ENCODE data around the gene GNG8. TPM values are rescaled to one million over a fixed set of nuclear protein-coding genes. Genes with fewer than 3 reads are reported as not detected.

Gene GNG8
- total and polyA plus RNA-seq, 12 donors = 1.9 to 5.9 TPM; not detected in 10

- no peak for TF ChIP-seq CTCF (IDR thresholded peaks at IDR 0.05)
- H3K4me3 ChIP-seq = no peak overlapping the region
- DNase-seq = no peak
- no peak overlapping the region for H3K27ac ChIP-seq
- intact Hi-C loops (cut with DNase I) = no loop called here
- no peaks in the 10 kb centered on the region for H3K4me1 ChIP-seq
- H3K9me3 ChIP-seq = no peaks in the 10 kb centered on the region
- H3K27me3 ChIP-seq = no peaks in the 10 kb centered on the region
- no peak for ATAC-seq
- peaks cover 0 to 36% (median 13%) of the 10 kb centered on the region in 9 donors for H3K36me3 ChIP-seq
Observed at GRCh38 chr19:46670813-46671212, 34.8 kb upstream of the GNG8 start.

- no peaks in the 10 kb centered on the region for H3K27me3 ChIP-seq
- H3K36me3 ChIP-seq = peaks cover 0 to 15% (median 0%) of the 10 kb centered on the region in 9 donors
- DNase-seq (no peak), ATAC-seq (no peak)
- WGBS, 2 donors = 89 to 94% methylated on average over 3 of the region's 3 CpGs
- no peaks in the 10 kb centered on the region for H3K4me1 ChIP-seq
- TF ChIP-seq CTCF (IDR thresholded peaks at IDR 0.05) = no peak
- intact Hi-C loops (cut with DNase I) = loop anchor here in 5 of 10 donors (10.0 kb wide), 2 partner anchors 134 to 144 kb away; no protein-coding TSS in a partner anchor
- no peaks in the 10 kb centered on the region for H3K9me3 ChIP-seq
- no peak overlapping the region for H3K4me3 ChIP-seq
- H3K27ac ChIP-seq = no peak overlapping the region
Observed at GRCh38 chr19:46668662-46669061, 32.7 kb upstream of the GNG8 start.

- Histone ChIP-seq H3K4me3 (no peak overlapping the region), H3K36me3 (no peaks in the 10 kb centered on the region), H3K9me3 (no peaks in the 10 kb centered on the region), H3K27me3 (peaks cover 0 to 8% (median 0%) of the 10 kb centered on the region in 7 donors), H3K27ac (no peak overlapping the region), H3K4me1 (peaks cover 3 to 19% (median 12%) of the 10 kb centered on the region in 9 donors)
- DNase-seq (no peak), ATAC-seq (no peak)
- WGBS, 2 donors = 90 to 92% methylated on average over 8 of the region's 8 CpGs
- TF ChIP-seq CTCF (IDR thresholded peaks at IDR 0.05) = no peak
- intact Hi-C loops (cut with DNase I) = loop anchor here in 5 of 10 donors (10.0 kb wide), 2 partner anchors 130 to 140 kb away; no protein-coding TSS in a partner anchor
Observed at GRCh38 chr19:46665072-46665471, 29.1 kb upstream of the GNG8 start.

- ATAC-seq (peak; percentile 56 to 90 (median 78)), DNase-seq (peak; percentile 80 to 83)
- intact Hi-C loops (cut with DNase I) = loop anchor here (1.0 to 10.0 kb wide), 11 partner anchors 45 to 137 kb away; no protein-coding TSS in a partner anchor
Observed at GRCh38 chr19:46661735-46662592, 26.0 kb upstream of the GNG8 start.

More at GRCh38 chr19:46661735-46662592, 26.0 kb upstream of the GNG8 start:
- 6% methylated on average over 19 of the region's 19 CpGs for WGBS, 2 donors
- H3K27me3 ChIP-seq = peaks cover 0 to 37% (median 0%) of the 10 kb centered on the region in 7 donors
- H3K36me3 ChIP-seq = no peaks in the 10 kb centered on the region
- no peaks in the 10 kb centered on the region for H3K9me3 ChIP-seq
- TF ChIP-seq CTCF (IDR thresholded peaks at IDR 0.05) = peak; percentile 77 to 98 (median 93)
- H3K27ac ChIP-seq = peak overlapping the region in 9 of 10 donors; percentile 44 to 88 (median 68)
- H3K4me1 ChIP-seq = peaks cover 3 to 32% (median 20%) of the 10 kb centered on the region in 9 donors
- H3K4me3 ChIP-seq = peak overlapping the region in 9 of 10 donors; percentile 12 to 77 (median 47)

Measured in heart right ventricle (tissue), 16 donors.